Measurements from ENCODE around the gene RAB6B. TPM values are rescaled to one million over a fixed set of nuclear protein-coding genes. Genes with fewer than 3 reads are reported as not detected.

The RAB6B gene
- total RNA-seq, 2 donors from 2014 or later: 2.2 to 3.0 TPM

DNA sequence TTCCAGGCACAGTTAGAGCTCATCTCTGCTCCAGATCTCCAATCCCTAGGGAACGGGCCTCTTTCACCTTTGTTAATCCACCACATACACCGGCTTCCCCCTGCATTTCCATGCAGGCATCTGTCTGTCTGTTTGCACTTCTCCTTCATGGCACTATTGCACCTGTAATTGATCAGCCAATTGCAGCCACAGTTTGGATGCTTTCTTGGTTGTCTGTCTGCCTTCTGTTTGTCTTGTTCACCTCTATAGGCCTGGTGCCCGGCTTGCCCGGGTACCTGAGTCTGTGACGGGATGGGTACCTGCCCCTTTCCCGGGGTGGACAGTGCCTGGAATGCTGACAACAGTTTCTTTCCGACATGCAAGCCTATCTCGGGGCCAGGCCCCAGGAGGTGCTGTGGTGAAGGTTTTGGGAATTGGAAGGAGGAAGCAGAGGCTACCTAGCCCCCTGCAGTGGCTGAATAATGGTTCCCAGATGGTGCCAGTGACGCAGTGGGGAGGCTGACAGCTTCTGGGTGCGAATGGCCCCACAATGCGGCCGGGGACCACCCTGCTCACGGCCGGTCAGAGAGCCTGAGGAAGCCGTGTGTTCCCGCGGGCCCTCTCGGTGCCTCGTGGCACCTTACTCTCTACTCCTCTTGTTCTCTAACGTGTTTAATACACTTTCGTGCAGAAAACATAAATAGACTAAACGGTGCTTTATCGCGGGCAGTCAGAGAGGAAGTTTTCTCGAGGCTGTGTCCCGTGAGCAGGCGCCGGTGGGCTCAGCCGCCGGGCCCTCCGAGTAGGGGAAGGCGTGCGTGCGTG lies 31.3 kb upstream of the RAB6B start:
- H3K36me3 ChIP-seq (ENCODE audit: control insufficient read depth, insufficient read depth, low read length): no peaks in the 10 kb centered on the region
- DNase-seq: peak; percentile 87
- H3K4me3 ChIP-seq (ENCODE audit: low read length): peak overlapping the region; percentile 75
- H3K27ac ChIP-seq (ENCODE audit: low read depth, low read length): no peak overlapping the region
- H3K27me3 ChIP-seq (ENCODE audit: control insufficient read depth, insufficient read depth, low read length, poor library complexity, severe bottlenecking): peaks cover 16% of the 10 kb centered on the region
- TF ChIP-seq, protein P1, sequence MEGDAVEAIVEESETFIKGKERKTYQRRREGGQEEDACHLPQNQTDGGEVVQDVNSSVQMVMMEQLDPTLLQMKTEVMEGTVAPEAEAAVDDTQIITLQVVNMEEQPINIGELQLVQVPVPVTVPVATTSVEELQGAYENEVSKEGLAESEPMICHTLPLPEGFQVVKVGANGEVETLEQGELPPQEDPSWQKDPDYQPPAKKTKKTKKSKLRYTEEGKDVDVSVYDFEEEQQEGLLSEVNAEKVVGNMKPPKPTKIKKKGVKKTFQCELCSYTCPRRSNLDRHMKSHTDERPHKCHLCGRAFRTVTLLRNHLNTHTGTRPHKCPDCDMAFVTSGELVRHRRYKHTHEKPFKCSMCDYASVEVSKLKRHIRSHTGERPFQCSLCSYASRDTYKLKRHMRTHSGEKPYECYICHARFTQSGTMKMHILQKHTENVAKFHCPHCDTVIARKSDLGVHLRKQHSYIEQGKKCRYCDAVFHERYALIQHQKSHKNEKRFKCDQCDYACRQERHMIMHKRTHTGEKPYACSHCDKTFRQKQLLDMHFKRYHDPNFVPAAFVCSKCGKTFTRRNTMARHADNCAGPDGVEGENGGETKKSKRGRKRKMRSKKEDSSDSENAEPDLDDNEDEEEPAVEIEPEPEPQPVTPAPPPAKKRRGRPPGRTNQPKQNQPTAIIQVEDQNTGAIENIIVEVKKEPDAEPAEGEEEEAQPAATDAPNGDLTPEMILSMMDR (conservative IDR thresholded peaks at IDR 0.05): no peak
- 23 to 36% methylated on average over 13 to 34 of the region's 34 CpGs for WGBS, 2 experiments (ENCODE audit: insufficient coverage in 1 of 2, insufficient read length in 1 of 2)
- Mint-ChIP-seq H3K27me3 (ENCODE audit: insufficient read depth) (peaks cover 34% of the 10 kb centered on the region), H3K36me3 (ENCODE audit: low read depth) (no peaks in the 10 kb centered on the region), H3K4me3 (peak overlapping the region; percentile 61), H3K27ac (no peak overlapping the region), H3K4me1 (peaks cover 12% of the 10 kb centered on the region), H3K9me3 (no peaks in the 10 kb centered on the region)
- no peak overlapping the region for H3K9ac ChIP-seq (ENCODE audit: extremely low read depth, low read length, poor library complexity, severe bottlenecking)
- no peaks in the 10 kb centered on the region for H3K9me3 ChIP-seq (ENCODE audit: control insufficient read depth, low read length)
- no peaks in the 10 kb centered on the region for H3K4me1 ChIP-seq (ENCODE audit: control insufficient read depth, insufficient read depth, low read length)

DNA sequence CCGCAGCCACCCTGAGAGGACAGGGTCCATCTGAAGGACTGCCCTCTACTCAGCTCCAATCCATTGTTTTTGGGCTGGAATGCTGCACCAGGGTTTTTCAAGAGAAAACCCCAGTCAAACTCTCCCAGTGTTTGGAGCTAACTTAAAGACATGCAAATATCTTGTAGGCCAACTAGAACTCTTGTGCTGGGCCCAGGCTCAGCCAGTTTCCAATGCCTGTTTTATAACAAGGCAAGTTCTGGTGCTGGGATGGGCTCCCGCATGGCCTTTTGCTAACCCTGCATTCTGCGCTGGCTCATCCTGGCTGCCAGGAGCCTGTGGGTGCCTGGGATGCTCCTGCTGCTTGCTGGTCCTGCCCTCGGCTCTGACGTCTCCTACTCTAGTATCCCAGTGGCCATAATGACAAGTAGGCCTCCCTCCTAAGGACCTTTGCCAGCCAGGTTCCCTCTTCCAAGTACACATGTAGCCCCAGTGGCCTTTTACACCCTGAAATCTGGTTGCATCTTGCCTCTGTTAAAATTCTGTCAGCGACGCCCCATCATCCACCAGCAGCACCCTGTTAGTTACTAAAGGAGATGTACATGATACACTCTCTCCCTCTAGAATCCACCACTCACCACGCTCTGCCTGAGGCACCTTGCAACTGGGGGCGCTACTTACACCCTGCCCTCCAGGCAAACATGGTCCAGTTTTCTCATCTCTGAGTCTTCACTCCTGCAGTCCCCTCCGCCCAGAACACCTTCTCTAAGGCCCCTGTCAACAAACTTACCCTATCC lies 30.5 kb upstream of the RAB6B start:
- no peaks in the 10 kb centered on the region for H3K9me3 ChIP-seq (ENCODE audit: control insufficient read depth, low read length)
- Mint-ChIP-seq H3K9me3 (peaks cover 1% of the 10 kb centered on the region), H3K4me3 (no peak overlapping the region), H3K27me3 (ENCODE audit: insufficient read depth) (peaks cover 34% of the 10 kb centered on the region), H3K27ac (no peak overlapping the region), H3K4me1 (peaks cover 12% of the 10 kb centered on the region), H3K36me3 (ENCODE audit: low read depth) (no peaks in the 10 kb centered on the region)
- peaks cover 16% of the 10 kb centered on the region for H3K27me3 ChIP-seq (ENCODE audit: control insufficient read depth, insufficient read depth, low read length, poor library complexity, severe bottlenecking)
- no peak overlapping the region for H3K4me3 ChIP-seq (ENCODE audit: low read length)
- H3K36me3 ChIP-seq (ENCODE audit: control insufficient read depth, insufficient read depth, low read length): no peaks in the 10 kb centered on the region
- TF ChIP-seq, protein P1 (conservative IDR thresholded peaks at IDR 0.05): no peak
- no peak overlapping the region for H3K9ac ChIP-seq (ENCODE audit: extremely low read depth, low read length, poor library complexity, severe bottlenecking)
- H3K4me1 ChIP-seq (ENCODE audit: control insufficient read depth, insufficient read depth, low read length): no peaks in the 10 kb centered on the region
- peak; percentile 43 for DNase-seq
- H3K27ac ChIP-seq (ENCODE audit: low read depth, low read length): no peak overlapping the region
- WGBS, 2 experiments (ENCODE audit: insufficient coverage in 1 of 2, insufficient read length in 1 of 2): 94 to 95% methylated on average over 6 to 10 of the region's 10 CpGs

DNA sequence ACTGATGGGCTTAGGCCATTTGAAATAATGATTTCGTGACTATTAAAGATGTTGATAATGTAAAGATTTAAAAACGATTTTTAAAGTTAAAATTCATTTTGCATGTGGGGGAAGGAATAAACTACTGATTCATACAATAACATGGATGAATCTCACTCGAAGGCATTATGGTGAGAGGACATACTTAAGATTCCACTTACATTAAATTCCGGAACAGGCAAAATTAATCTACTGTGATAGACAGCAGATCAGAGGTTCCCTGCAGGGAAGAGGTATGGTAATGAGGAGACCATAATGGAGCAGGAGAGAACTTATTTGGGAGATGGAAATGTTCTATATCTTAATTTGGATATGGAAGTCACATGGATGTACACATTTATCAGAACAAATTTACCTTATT lies 28.4 kb upstream of the RAB6B start:
- Mint-ChIP-seq H3K9me3 (peaks cover 1% of the 10 kb centered on the region), H3K36me3 (ENCODE audit: low read depth) (no peaks in the 10 kb centered on the region), H3K4me3 (no peak overlapping the region), H3K27me3 (ENCODE audit: insufficient read depth) (peaks cover 27% of the 10 kb centered on the region), H3K4me1 (peaks cover 12% of the 10 kb centered on the region), H3K27ac (no peak overlapping the region)
- 96 to 97% methylated on average over 3 of the region's 4 CpGs for WGBS, 2 experiments (ENCODE audit: insufficient coverage in 1 of 2, insufficient read length in 1 of 2)
- Histone ChIP-seq H3K36me3 (ENCODE audit: control insufficient read depth, insufficient read depth, low read length) (no peaks in the 10 kb centered on the region), H3K27ac (ENCODE audit: low read depth, low read length) (no peak overlapping the region), H3K9me3 (ENCODE audit: control insufficient read depth, low read length) (no peaks in the 10 kb centered on the region), H3K27me3 (ENCODE audit: control insufficient read depth, insufficient read depth, low read length, poor library complexity, severe bottlenecking) (peaks cover 14% of the 10 kb centered on the region), H3K9ac (ENCODE audit: extremely low read depth, low read length, poor library complexity, severe bottlenecking) (no peak overlapping the region), H3K4me3 (ENCODE audit: low read length) (no peak overlapping the region), H3K4me1 (ENCODE audit: control insufficient read depth, insufficient read depth, low read length) (no peaks in the 10 kb centered on the region)
- TF ChIP-seq, protein P1 (conservative IDR thresholded peaks at IDR 0.05): no peak
- no peak for DNase-seq

Measured in endodermal cell (in vitro differentiated cells).